ENCODE results near the gene CLMP. TPM values are rescaled to one million over a fixed set of nuclear protein-coding genes. Genes with fewer than 3 reads are reported as not detected.

Gene CLMP
- 103 and 152 TPM in 2 replicates for total RNA-seq

GRCh38 chr11:123195188-123196059, at the start of gene CLMP:
CLMP (minus strand) TSS chr11:123195248; CDS start chr11:123194940, 308 bp downstream.

GRCh38 chr11:123061403-123062157, 133.5 kb downstream of the CLMP start, which contains the start of gene HSPA8:
HSPA8 (minus strand) TSS chr11:123062136; CDS start chr11:123061324, 812 bp downstream.

Other genes with a start within 250 kb of the CLMP start
- gene BSX, start 213.4 kb downstream of the CLMP start, total RNA-seq, result not detected in 2 replicates
- 2,423 and 3,174 TPM in 2 replicates for gene HSPA8, start 133.1 kb downstream of the CLMP start, total RNA-seq
- gene GRAMD1B, start 235.0 kb upstream of the CLMP start, total RNA-seq, result 3.5 and 5.5 TPM in 2 replicates

Data from uterine smooth muscle cell (primary cell).